Measurements from ENCODE around the gene FKBP10.

FKBP10 gene

GRCh38 chr17:41801374-41802271 lies 11.2 kb upstream of the FKBP10 start:
- Histone ChIP-seq H3K27ac (no peak overlapping the region), H3K4me2 (peak overlapping the region; percentile 26; the same call in 1 of the 2 replicates), H3K36me3 (ENCODE audit: insufficient read depth) (no peaks in the 10 kb centered on the region)

GRCh38 chr17:41803049-41804020 lies 9.5 kb upstream of the FKBP10 start:
- no peak overlapping the region for H3K9ac ChIP-seq
- H3K4me3 ChIP-seq (IDR thresholded peaks at IDR 0.05; ENCODE audit: insufficient read depth, low read depth, low read length), result no peak overlapping the region
- TF ChIP-seq CTCF (conservative IDR thresholded peaks at IDR 0.05; ENCODE audit: low read depth, low read length), result no peak
- H3K27ac ChIP-seq, result no peak overlapping the region
- no peaks in the 10 kb centered on the region for H3K27me3 ChIP-seq (ENCODE audit: insufficient read depth, low read depth)
- no peaks in the 10 kb centered on the region for H3K79me2 ChIP-seq (ENCODE audit: insufficient read depth, low read depth)
- H3K36me3 ChIP-seq (ENCODE audit: insufficient read depth), result no peaks in the 10 kb centered on the region
- no peaks in the 10 kb centered on the region for H4K20me1 ChIP-seq (ENCODE audit: insufficient read depth)
- no peak overlapping the region for H3K4me2 ChIP-seq
- H3K4me1 ChIP-seq (ENCODE audit: low read depth, poor library complexity, severe bottlenecking), result peaks cover 19% of the 10 kb centered on the region
- no peak overlapping the region for H2AFZ ChIP-seq (ENCODE audit: low read depth)

More at GRCh38 chr17:41801374-41802271, 11.2 kb upstream of the FKBP10 start:
- H3K27me3 ChIP-seq (ENCODE audit: insufficient read depth, low read depth), result no peaks in the 10 kb centered on the region
- H3K4me1 ChIP-seq (ENCODE audit: low read depth, poor library complexity, severe bottlenecking), result peaks cover 19% of the 10 kb centered on the region
- peak overlapping the region; percentile 12; the same call in 1 of the 2 replicates for H2AFZ ChIP-seq (ENCODE audit: low read depth)
- no peaks in the 10 kb centered on the region for H3K79me2 ChIP-seq (ENCODE audit: insufficient read depth, low read depth)
- H3K4me3 ChIP-seq (IDR thresholded peaks at IDR 0.05; ENCODE audit: insufficient read depth, low read depth, low read length), result no peak overlapping the region
- peak; percentile 99 for TF ChIP-seq CTCF (conservative IDR thresholded peaks at IDR 0.05; ENCODE audit: low read depth, low read length)
- no peak overlapping the region for H3K9ac ChIP-seq
- H4K20me1 ChIP-seq (ENCODE audit: insufficient read depth), result no peaks in the 10 kb centered on the region

GRCh38 chr17:41806685-41807445 lies 5.9 kb upstream of the FKBP10 start:
- Histone ChIP-seq H3K4me1 (ENCODE audit: low read depth, poor library complexity, severe bottlenecking) (peaks cover 17% of the 10 kb centered on the region), H2AFZ (ENCODE audit: low read depth) (no peak overlapping the region), H4K20me1 (ENCODE audit: insufficient read depth) (no peaks in the 10 kb centered on the region), H3K4me2 (no peak overlapping the region), H3K4me3 (IDR thresholded peaks at IDR 0.05; ENCODE audit: insufficient read depth, low read depth, low read length) (no peak overlapping the region), H3K27me3 (ENCODE audit: insufficient read depth, low read depth) (no peaks in the 10 kb centered on the region), H3K79me2 (ENCODE audit: insufficient read depth, low read depth) (peaks cover 5% of the 10 kb centered on the region; the same call in 1 of the 2 replicates), H3K27ac (no peak overlapping the region), H3K36me3 (ENCODE audit: insufficient read depth) (no peaks in the 10 kb centered on the region), H3K9ac (no peak overlapping the region)
- TF ChIP-seq CTCF (conservative IDR thresholded peaks at IDR 0.05; ENCODE audit: low read depth, low read length), result no peak
